ENCODE data around the gene KCNE5.
A peak's percentile ranks its signal among the peaks of the same experiment; 100 is the strongest.
"Not testable (repeated sequence)": the region's sequence is repeated elsewhere in the genome, so short reads cannot be mapped to it uniquely, and the experiment has no call there.

Gene KCNE5

GRCh38 chrX:109601486-109601885, 23.5 kb downstream of the KCNE5 start:
- DNase-seq = no peak

GRCh38 chrX:109600237-109600651, 24.7 kb downstream of the KCNE5 start:
- peak; percentile 8 to 9 for DNase-seq

GRCh38 chrX:109596015-109596414, 29.0 kb downstream of the KCNE5 start:
- no peak for DNase-seq

GRCh38 chrX:109590176-109590575, 34.8 kb downstream of the KCNE5 start:
- DNase-seq = no peak

- no peak for DNase-seq
Observed at GRCh38 chrX:109585488-109585887, 39.5 kb downstream of the KCNE5 start.

GRCh38 chrX:109578916-109579315, 46.1 kb downstream of the KCNE5 start:
- no peak for DNase-seq

- no peak for DNase-seq
Observed at GRCh38 chrX:109577055-109577454, 47.9 kb downstream of the KCNE5 start.

- DNase-seq = not testable (repeated sequence)
Observed at GRCh38 chrX:109576083-109576482, 48.9 kb downstream of the KCNE5 start.

Data from inflammatory macrophage treated with lipopolysaccharide for 1 hour (primary cell).